K562 (cell line): ENCODE measurements around the gene DSCAM. TPM values are rescaled to one million over a fixed set of nuclear protein-coding genes. Genes with fewer than 3 reads are reported as not detected.

ENCODE experiments used
- ATAC-seq: fragments of 200-7000 bp; cut with Tn5 transposase; 3 replicates; pipeline ENCODE4 v1.9.1; 2020; ENCODE audit warnings: moderate library complexity
- BruUV-seq: library from RNA; stranded (reverse); fragments of 400-500 nt; replicated peaks from 2 replicates; lab custom pipeline; 2021; lab: Mats Ljungman, UMichigan
- CTCF ChIA-PET: fragments of 300-600 bp; formaldehyde crosslinking; extraction: SDS; loops from one replicate; lab custom pipeline; 2021; ENCODE audit warnings: low intra/inter-chr PET ratio; lab: Yijun Ruan, JAX
- POLR2A ChIA-PET: fragments of 300-600, 350-650 bp; sonication (Branson Sonifier 250); formaldehyde crosslinking; extraction: SDS; loops from one replicate; lab custom pipeline; 2021; ENCODE audit warnings: antibody characterized with exemption, inconsistent platforms; lab: Yijun Ruan, JAX
- DNase-seq, 4 experiments: peaks; one replicate each; pipeline versions ENCODE4 v3.0.0 to v3.0.0-alpha.2; 2011 to 2018; ENCODE audit warnings: low spot score in 3 of 4, mixed read lengths in 3 of 4; ENCODE audit errors: extremely low read depth in 1 of 4
- FAIRE-seq: peaks from 2 replicates; lab custom pipeline; 2011; peaks lifted over from hg19 to GRCh38; lab: Jason Lieb, UNC
- H2AFZ ChIP-seq: 2 replicates; pipeline ENCODE4 v1.6.0; 2011; ENCODE audit warnings: low read depth, low read length, control low read depth, inconsistent platforms
- H3K27ac ChIP-seq: fragments of 200-600 bp; 3 replicates; pipeline ENCODE4 v1.8.0; 2011; ENCODE audit warnings: low read depth, mild to moderate bottlenecking, control low read depth, inconsistent platforms, low read length, moderate library complexity, mixed read lengths; ENCODE audit errors: extremely low read depth
- H3K27me3 ChIP-seq, 2 experiments: fragments of 300-600 bp in 1 of 2; 2 replicates in 1 of 2; 3 replicates in 1 of 2; pipeline versions ENCODE4 v1.6.0 to v1.8.0; 2011; ENCODE audit warnings: inconsistent platforms in 2 of 2, low read length in 2 of 2, mild to moderate bottlenecking in 1 of 2, mixed read lengths in 1 of 2, moderate library complexity in 1 of 2; ENCODE audit not compliant: control insufficient read depth in 2 of 2, insufficient read depth in 2 of 2
- H3K36me3 ChIP-seq: fragments of 300-600 bp; 3 replicates; pipeline ENCODE4 v1.8.0; 2011; ENCODE audit warnings: mild to moderate bottlenecking, low read length, inconsistent platforms; ENCODE audit not compliant: control insufficient read depth, insufficient read depth
- H3K4me1 ChIP-seq, 2 experiments: fragments of 200-600 bp in 1 of 2; replicated peaks in 1 of 2; 2 replicates in 1 of 2; 3 replicates in 1 of 2; pipeline versions ENCODE4 v1.5.1 to v1.8.0; 2011; ENCODE audit warnings: inconsistent platforms in 2 of 2, low read length in 2 of 2, mild to moderate bottlenecking in 1 of 2, mixed read lengths in 1 of 2, moderate library complexity in 1 of 2; ENCODE audit not compliant: control insufficient read depth in 2 of 2, insufficient read depth in 2 of 2
- H3K4me2 ChIP-seq: 2 replicates; pipeline ENCODE4 v1.6.1; 2011; ENCODE audit warnings: low read length, control low read depth, inconsistent platforms, mixed read lengths; ENCODE audit not compliant: insufficient read depth
- H3K4me3 ChIP-seq: fragments of 200-600 bp; sonication (generic), shearing (Covaris generic); 2 replicates; pipeline ENCODE4 v1.5.1; 2016; ENCODE audit warnings: control low read depth, inconsistent platforms
- H3K79me2 ChIP-seq: fragments of 200-600 bp; 3 replicates; pipeline ENCODE4 v1.8.0; 2011; ENCODE audit warnings: low read length, inconsistent platforms; ENCODE audit not compliant: control insufficient read depth, insufficient read depth
- H3K9ac ChIP-seq, 2 experiments: 2 replicates each; pipeline versions ENCODE4 v1.6.0 to v1.6.1; 2011; ENCODE audit warnings: low read depth in 2 of 2, low read length in 2 of 2, control low read depth in 1 of 2, inconsistent platforms in 1 of 2, mild to moderate bottlenecking in 1 of 2, mixed read lengths in 1 of 2; ENCODE audit not compliant: insufficient read depth in 1 of 2
- H3K9me1 ChIP-seq: one replicate; pipeline ENCODE4 v1.6.0; 2011; ENCODE audit warnings: inconsistent platforms, mild to moderate bottlenecking, low read length, moderate library complexity; ENCODE audit not compliant: control insufficient read depth, insufficient read depth
- H3K9me3 ChIP-seq: replicated peaks from 2 replicates; pipeline ENCODE4 v1.5.1; 2011; ENCODE audit warnings: low read depth, low read length, inconsistent platforms; ENCODE audit not compliant: control insufficient read depth, insufficient read depth
- H4K20me1 ChIP-seq: replicated peaks from 2 replicates; pipeline ENCODE4 v1.6.1; 2011; ENCODE audit warnings: low read length, inconsistent platforms, mixed read lengths; ENCODE audit not compliant: control insufficient read depth, insufficient read depth
- CBFB ChIP-seq: sonication (generic); formaldehyde crosslinking; IDR thresholded peaks from 2 replicates; pipeline ENCODE4 v1.4.0; 2020; ENCODE audit warnings: mild to moderate bottlenecking, missing genetic modification reagents
- POLR3G ChIP-seq: IDR thresholded peaks from 2 replicates; pipeline ENCODE4 v1.6.1; 2011; ENCODE audit not compliant: insufficient read length, insufficient replicate concordance; ENCODE audit errors: extremely low read depth
- SIRT6 ChIP-seq: IDR thresholded peaks from one replicate; pipeline ENCODE4 v1.6.1; 2012; ENCODE audit warnings: low read depth, mild to moderate bottlenecking, control low read depth, inconsistent platforms, low read length, moderate library complexity
- STAT5A ChIP-seq: IDR thresholded peaks from 2 replicates; pipeline ENCODE4 v1.6.1; 2012; ENCODE audit warnings: low read length, inconsistent platforms, borderline replicate concordance
- ZSCAN29 ChIP-seq: fragments of 450-650 bp; IDR thresholded peaks from 2 replicates; pipeline ENCODE4 v1.6.1; 2017
- WGBS: fragments of 100-300 bp; shearing (Covaris generic); methylation state at CpG from one replicate; pipeline ENCODE4 v1.1.6; 2016; ENCODE audit warnings: low coverage, mixed read lengths; ENCODE audit not compliant: insufficient coverage; ENCODE audit errors: missing lambda C conversion rate; 5-methylcytosine and 5-hydroxymethylcytosine counted together
- in situ Hi-C: fragments of 300-500 bp; cut with MboI; formaldehyde crosslinking; loops from 4 replicates; pipeline ENCODE4 v1.15.0; 2018; ENCODE audit warnings: inconsistent platforms, mixed read lengths
- intact Hi-C: fragments of 100-400 bp; cut with micrococcal nuclease; formaldehyde crosslinking; loops from 2 replicates; pipeline ENCODE4 v1.14.2; 2022
- polyA plus RNA-seq, 8 experiments: library from polyadenylated mRNA; depleted of rRNA in 4 of 8; stranded (reverse) in 5 of 8; unstranded in 3 of 8; fragments of >200 nt; fragmentation: Nextera tagmentation in 2 of 8; fragmentation: Illumina TruSeq in 1 of 8; extraction: Ambion mirVana in 2 of 8; extraction: Trizol in 1 of 8; gene quantifications; 2 replicates each; pipeline versions ENCODE4 v1.2.1 to v1.2.3, GENCODE V29; 2011 to 2014; ENCODE audit warnings: inconsistent platforms in 1 of 8, missing spikeins in 1 of 8
- total RNA-seq, 7 experiments: library from RNA; depleted of rRNA in 6 of 7; stranded (reverse); fragments of >200 nt in 6 of 7; fragmentation: Illumina TruSeq in 2 of 7; extraction: Trizol in 2 of 7; gene quantifications; 2 replicates each; pipeline versions ENCODE4 v1.2.1 to v1.2.3, GENCODE V29; 2011 to 2021; ENCODE audit warnings: low replicate concordance in 1 of 7
- TF ChIP-seq, protein P1 (sequence below): fragments of 450-650 bp; IDR thresholded peaks from 2 replicates; pipeline ENCODE4 v1.6.1; 2017; ENCODE audit warnings: mild to moderate bottlenecking, moderate library complexity
- TF ChIP-seq, protein P2 (sequence below), 3 experiments: IDR thresholded peaks in 2 of 3; conservative IDR thresholded peaks in 1 of 3; 2 replicates each; pipeline ENCODE4 v1.5.1; 2011 to 2012; ENCODE audit warnings: low read length in 3 of 3, mild to moderate bottlenecking in 3 of 3, control low read depth in 2 of 3, improper control_type of control experiment in 1 of 3, inconsistent platforms in 1 of 3, low read depth in 1 of 3, mixed read lengths in 1 of 3, moderate library complexity in 1 of 3; ENCODE audit not compliant: insufficient read depth in 2 of 3
- TF ChIP-seq, protein P3 (sequence below): fragments of 250-450 bp; sonication (Bioruptor Pico); IDR thresholded peaks from 2 replicates; pipeline ENCODE4 v1.8.0; 2021; ENCODE audit warnings: moderate library complexity, mild to moderate bottlenecking, inconsistent platforms
- TF ChIP-seq, protein P4 (sequence below): sonication (generic); formaldehyde crosslinking; IDR thresholded peaks from 2 replicates; pipeline ENCODE4 v1.9.0; 2022; ENCODE audit warnings: mild to moderate bottlenecking, missing genetic modification reagents

Gene DSCAM
- total and polyA plus RNA-seq, 9 of the 15 experiments (the other 6 are each of a cell fraction or from before 2014, with no cell fraction given) = not detected

DNA sequence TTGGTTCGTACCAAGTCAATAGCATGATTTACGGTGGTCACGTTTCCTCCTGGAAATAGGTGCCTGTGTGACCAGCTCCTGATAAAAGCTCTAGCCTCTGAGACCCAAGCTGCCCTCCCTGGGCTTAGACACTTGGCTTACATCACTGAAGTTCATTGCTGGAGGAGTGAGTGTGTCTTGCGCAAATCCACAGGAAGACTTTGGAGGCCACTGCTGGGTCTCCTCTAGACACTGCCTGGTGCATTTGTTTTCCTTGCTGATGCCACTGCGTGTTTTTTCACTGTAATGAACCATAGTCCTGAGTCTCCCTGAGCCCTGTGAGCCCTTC is 230.6 kb downstream of the DSCAM start:
- 8% methylated on average over 5 of the region's 5 CpGs for WGBS
- no TSS peak for BruUV-seq
- peaks cover 5% of the 10 kb centered on the region; the same call in 1 of the 2 replicates for H3K9me3 ChIP-seq
- H3K27me3 ChIP-seq = no peaks in the 10 kb centered on the region
- no peaks in the 10 kb centered on the region for H3K79me2 ChIP-seq
- ATAC-seq (no peak), FAIRE-seq (no peak), DNase-seq (no peak)
- ChIA-PET POLR2A (no interaction called here), CTCF (no interaction called here)
- in situ Hi-C loops = no loop called here
- no peak overlapping the region for H3K4me2 ChIP-seq
- TF ChIP-seq, protein P1, sequence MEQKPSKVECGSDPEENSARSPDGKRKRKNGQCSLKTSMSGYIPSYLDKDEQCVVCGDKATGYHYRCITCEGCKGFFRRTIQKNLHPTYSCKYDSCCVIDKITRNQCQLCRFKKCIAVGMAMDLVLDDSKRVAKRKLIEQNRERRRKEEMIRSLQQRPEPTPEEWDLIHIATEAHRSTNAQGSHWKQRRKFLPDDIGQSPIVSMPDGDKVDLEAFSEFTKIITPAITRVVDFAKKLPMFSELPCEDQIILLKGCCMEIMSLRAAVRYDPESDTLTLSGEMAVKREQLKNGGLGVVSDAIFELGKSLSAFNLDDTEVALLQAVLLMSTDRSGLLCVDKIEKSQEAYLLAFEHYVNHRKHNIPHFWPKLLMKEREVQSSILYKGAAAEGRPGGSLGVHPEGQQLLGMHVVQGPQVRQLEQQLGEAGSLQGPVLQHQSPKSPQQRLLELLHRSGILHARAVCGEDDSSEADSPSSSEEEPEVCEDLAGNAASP = no peak
- TF ChIP-seq STAT5A = no peak
- H4K20me1 ChIP-seq = no peaks in the 10 kb centered on the region
- no peak overlapping the region for H3K9ac ChIP-seq
- no peak overlapping the region for H3K4me3 ChIP-seq
- intact Hi-C loops = no loop called here
- no peaks in the 10 kb centered on the region for H3K36me3 ChIP-seq
- no peak overlapping the region for H2AFZ ChIP-seq
- no peak overlapping the region for H3K27ac ChIP-seq
- H3K4me1 ChIP-seq = no peaks in the 10 kb centered on the region
- no peaks in the 10 kb centered on the region for H3K9me1 ChIP-seq

DNA sequence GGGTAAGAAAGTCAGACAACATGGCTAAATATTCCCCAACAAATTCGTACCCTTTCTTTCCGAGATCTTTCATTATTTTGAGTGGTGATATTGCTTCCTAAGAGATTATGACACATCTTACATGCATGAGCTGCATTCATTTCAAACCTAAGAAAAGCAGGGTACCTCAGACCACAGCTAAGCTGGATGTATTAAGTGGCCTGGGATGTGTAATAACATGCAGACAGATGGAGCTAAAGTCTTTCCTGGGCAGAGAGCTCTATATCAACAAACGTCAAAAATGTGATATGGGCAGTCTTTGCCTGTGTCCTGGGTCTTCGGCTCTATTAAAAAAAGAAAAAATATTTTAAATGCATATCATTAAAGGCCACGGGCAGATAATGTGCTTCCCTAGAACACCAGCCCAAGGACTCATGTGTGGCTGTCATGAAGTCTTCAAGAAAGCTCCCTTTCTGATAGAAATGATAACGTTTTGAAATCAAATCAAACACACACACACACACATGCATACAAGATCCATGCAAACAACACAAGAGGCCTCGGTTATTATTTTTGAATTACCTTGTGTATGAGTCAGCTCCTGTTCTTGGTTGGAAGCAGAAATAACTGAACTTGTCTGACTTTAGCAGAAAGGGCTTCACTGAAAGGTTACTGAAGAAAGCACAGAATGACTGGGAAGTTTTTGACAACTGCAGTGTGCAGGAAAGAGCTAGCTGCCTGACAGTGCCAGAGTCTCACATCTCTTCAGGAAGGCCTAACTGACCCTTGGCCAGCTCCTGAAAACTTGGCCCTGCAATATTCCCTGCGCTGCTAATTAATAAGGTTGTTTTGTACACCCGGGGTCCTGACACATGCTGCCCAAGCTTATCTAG is 231.2 kb downstream of the DSCAM start:
- Histone ChIP-seq H3K4me2 (no peak overlapping the region), H4K20me1 (no peaks in the 10 kb centered on the region), H3K9me3 (peaks cover 5% of the 10 kb centered on the region; the same call in 1 of the 2 replicates), H3K79me2 (no peaks in the 10 kb centered on the region), H3K9ac (no peak overlapping the region), H3K4me3 (no peak overlapping the region), H3K27me3 (no peaks in the 10 kb centered on the region), H2AFZ (no peak overlapping the region), H3K4me1 (no peaks in the 10 kb centered on the region), H3K36me3 (no peaks in the 10 kb centered on the region), H3K27ac (no peak overlapping the region), H3K9me1 (no peaks in the 10 kb centered on the region)
- in situ Hi-C loops = no loop called here
- ChIA-PET CTCF (no interaction called here), POLR2A (no interaction called here)
- intact Hi-C loops = no loop called here
- FAIRE-seq (no peak), ATAC-seq (no peak), DNase-seq (no peak)
- WGBS = 1% methylated on average over 9 of the region's 9 CpGs
- BruUV-seq = no TSS peak
- TF ChIP-seq SIRT6 (no peak), ZSCAN29 (no peak), CBFB (CRISPR knock-in tag) (no peak), POLR3G (no peak)
- TF ChIP-seq, protein P2, sequence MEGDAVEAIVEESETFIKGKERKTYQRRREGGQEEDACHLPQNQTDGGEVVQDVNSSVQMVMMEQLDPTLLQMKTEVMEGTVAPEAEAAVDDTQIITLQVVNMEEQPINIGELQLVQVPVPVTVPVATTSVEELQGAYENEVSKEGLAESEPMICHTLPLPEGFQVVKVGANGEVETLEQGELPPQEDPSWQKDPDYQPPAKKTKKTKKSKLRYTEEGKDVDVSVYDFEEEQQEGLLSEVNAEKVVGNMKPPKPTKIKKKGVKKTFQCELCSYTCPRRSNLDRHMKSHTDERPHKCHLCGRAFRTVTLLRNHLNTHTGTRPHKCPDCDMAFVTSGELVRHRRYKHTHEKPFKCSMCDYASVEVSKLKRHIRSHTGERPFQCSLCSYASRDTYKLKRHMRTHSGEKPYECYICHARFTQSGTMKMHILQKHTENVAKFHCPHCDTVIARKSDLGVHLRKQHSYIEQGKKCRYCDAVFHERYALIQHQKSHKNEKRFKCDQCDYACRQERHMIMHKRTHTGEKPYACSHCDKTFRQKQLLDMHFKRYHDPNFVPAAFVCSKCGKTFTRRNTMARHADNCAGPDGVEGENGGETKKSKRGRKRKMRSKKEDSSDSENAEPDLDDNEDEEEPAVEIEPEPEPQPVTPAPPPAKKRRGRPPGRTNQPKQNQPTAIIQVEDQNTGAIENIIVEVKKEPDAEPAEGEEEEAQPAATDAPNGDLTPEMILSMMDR (IDR thresholded peaks at IDR 0.05 in 2 of 3, conservative IDR thresholded peaks at IDR 0.05 in 1 of 3; ENCODE audit: insufficient read depth in 2 of 3, low read depth in 1 of 3, low read length in 3 of 3) = no peak
- TF ChIP-seq, protein P3, sequence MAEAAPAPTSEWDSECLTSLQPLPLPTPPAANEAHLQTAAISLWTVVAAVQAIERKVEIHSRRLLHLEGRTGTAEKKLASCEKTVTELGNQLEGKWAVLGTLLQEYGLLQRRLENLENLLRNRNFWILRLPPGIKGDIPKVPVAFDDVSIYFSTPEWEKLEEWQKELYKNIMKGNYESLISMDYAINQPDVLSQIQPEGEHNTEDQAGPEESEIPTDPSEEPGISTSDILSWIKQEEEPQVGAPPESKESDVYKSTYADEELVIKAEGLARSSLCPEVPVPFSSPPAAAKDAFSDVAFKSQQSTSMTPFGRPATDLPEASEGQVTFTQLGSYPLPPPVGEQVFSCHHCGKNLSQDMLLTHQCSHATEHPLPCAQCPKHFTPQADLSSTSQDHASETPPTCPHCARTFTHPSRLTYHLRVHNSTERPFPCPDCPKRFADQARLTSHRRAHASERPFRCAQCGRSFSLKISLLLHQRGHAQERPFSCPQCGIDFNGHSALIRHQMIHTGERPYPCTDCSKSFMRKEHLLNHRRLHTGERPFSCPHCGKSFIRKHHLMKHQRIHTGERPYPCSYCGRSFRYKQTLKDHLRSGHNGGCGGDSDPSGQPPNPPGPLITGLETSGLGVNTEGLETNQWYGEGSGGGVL = no peak
- TF ChIP-seq, protein P4, sequence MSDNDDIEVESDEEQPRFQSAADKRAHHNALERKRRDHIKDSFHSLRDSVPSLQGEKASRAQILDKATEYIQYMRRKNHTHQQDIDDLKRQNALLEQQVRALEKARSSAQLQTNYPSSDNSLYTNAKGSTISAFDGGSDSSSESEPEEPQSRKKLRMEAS (CRISPR knock-in tag) = no peak
